HG02970 (cell line): ENCODE results near the gene UBE2E2.

Experiments
- ATAC-seq: cut with Tn5 transposase; IDR thresholded peaks from one replicate; pipeline ENCODE4 v1.9.1; 2021; ENCODE audit warnings: mild to moderate bottlenecking, moderate library complexity, moderate number of reproducible peaks; ENCODE audit not compliant: unreplicated experiment, low FRiP score

Gene UBE2E2

GRCh38 chr3:23494967-23495366, 291.8 kb downstream of the UBE2E2 start:
- ATAC-seq = no peak

GRCh38 chr3:23495507-23495906, 292.4 kb downstream of the UBE2E2 start:
- no peak for ATAC-seq

- ATAC-seq = no peak
Measured at GRCh38 chr3:23496165-23496564, 293.0 kb downstream of the UBE2E2 start.

GRCh38 chr3:23497156-23497555, 294.0 kb downstream of the UBE2E2 start:
- ATAC-seq = no peak

- ATAC-seq = no peak
Measured at GRCh38 chr3:23501201-23501802, 298.2 kb downstream of the UBE2E2 start.

- no peak for ATAC-seq
Measured at GRCh38 chr3:23508464-23508863, 305.3 kb downstream of the UBE2E2 start.

- ATAC-seq = no peak
Measured at GRCh38 chr3:23518441-23518840, 315.3 kb downstream of the UBE2E2 start.

- no peak for ATAC-seq
Measured at GRCh38 chr3:23519314-23520208, 316.4 kb downstream of the UBE2E2 start.

GRCh38 chr3:23527326-23527725, 324.2 kb downstream of the UBE2E2 start:
- ATAC-seq = no peak

GRCh38 chr3:23533596-23533995, 330.5 kb downstream of the UBE2E2 start:
- no peak for ATAC-seq

GRCh38 chr3:23533996-23534395, 330.9 kb downstream of the UBE2E2 start:
- ATAC-seq = no peak

- ATAC-seq = no peak
Measured at GRCh38 chr3:23537101-23537551, 334.0 kb downstream of the UBE2E2 start.

GRCh38 chr3:23539185-23539584, 336.1 kb downstream of the UBE2E2 start:
- no peak for ATAC-seq

GRCh38 chr3:23540600-23540999, 337.5 kb downstream of the UBE2E2 start:
- ATAC-seq = no peak

GRCh38 chr3:23542079-23542478, 339.0 kb downstream of the UBE2E2 start:
- no peak for ATAC-seq

GRCh38 chr3:23546181-23546580, 343.1 kb downstream of the UBE2E2 start:
- no peak for ATAC-seq

- ATAC-seq = no peak
Measured at GRCh38 chr3:23547905-23548650, 345.0 kb downstream of the UBE2E2 start.

GRCh38 chr3:23548706-23549105, 345.6 kb downstream of the UBE2E2 start:
- ATAC-seq = no peak

GRCh38 chr3:23549148-23549910, 346.2 kb downstream of the UBE2E2 start:
- ATAC-seq = no peak

GRCh38 chr3:23550402-23550801, 347.3 kb downstream of the UBE2E2 start:
- ATAC-seq = no peak
